K562 (cell line): ENCODE data around the gene ALS2. TPM values are rescaled to one million over a fixed set of nuclear protein-coding genes. Genes with fewer than 3 reads are reported as not detected.

Source experiments
- ATAC-seq: fragments of 200-7000 bp; cut with Tn5 transposase; 3 replicates; pipeline ENCODE4 v1.9.1; 2020; ENCODE audit warnings: moderate library complexity
- BruUV-seq: library from RNA; stranded (reverse); fragments of 400-500 nt; replicated peaks from 2 replicates; lab custom pipeline; 2021; lab: Mats Ljungman, UMichigan
- CTCF ChIA-PET: fragments of 300-600 bp; formaldehyde crosslinking; extraction: SDS; loops from one replicate; lab custom pipeline; 2021; ENCODE audit warnings: low intra/inter-chr PET ratio; lab: Yijun Ruan, JAX
- POLR2A ChIA-PET: fragments of 300-600, 350-650 bp; sonication (Branson Sonifier 250); formaldehyde crosslinking; extraction: SDS; loops from one replicate; lab custom pipeline; 2021; ENCODE audit warnings: antibody characterized with exemption, inconsistent platforms; lab: Yijun Ruan, JAX
- DNase-seq, 4 experiments: peaks; one replicate each; pipeline versions ENCODE4 v3.0.0 to v3.0.0-alpha.2; 2011 to 2018; ENCODE audit warnings: low spot score in 3 of 4, mixed read lengths in 3 of 4; ENCODE audit errors: extremely low read depth in 1 of 4
- FAIRE-seq: peaks from 2 replicates; lab custom pipeline; 2011; peaks lifted over from hg19 to GRCh38; lab: Jason Lieb, UNC
- H2AFZ ChIP-seq: 2 replicates; pipeline ENCODE4 v1.6.0; 2011; ENCODE audit warnings: low read depth, low read length, control low read depth, inconsistent platforms
- H3K27ac ChIP-seq: fragments of 200-600 bp; 3 replicates; pipeline ENCODE4 v1.8.0; 2011; ENCODE audit warnings: low read depth, mild to moderate bottlenecking, control low read depth, inconsistent platforms, low read length, moderate library complexity, mixed read lengths; ENCODE audit errors: extremely low read depth
- H3K27me3 ChIP-seq, 2 experiments: fragments of 300-600 bp in 1 of 2; 2 replicates in 1 of 2; 3 replicates in 1 of 2; pipeline versions ENCODE4 v1.6.0 to v1.8.0; 2011; ENCODE audit warnings: inconsistent platforms in 2 of 2, low read length in 2 of 2, mild to moderate bottlenecking in 1 of 2, mixed read lengths in 1 of 2, moderate library complexity in 1 of 2; ENCODE audit not compliant: control insufficient read depth in 2 of 2, insufficient read depth in 2 of 2
- H3K36me3 ChIP-seq: fragments of 300-600 bp; 3 replicates; pipeline ENCODE4 v1.8.0; 2011; ENCODE audit warnings: mild to moderate bottlenecking, low read length, inconsistent platforms; ENCODE audit not compliant: control insufficient read depth, insufficient read depth
- H3K4me1 ChIP-seq, 2 experiments: fragments of 200-600 bp in 1 of 2; replicated peaks in 1 of 2; 2 replicates in 1 of 2; 3 replicates in 1 of 2; pipeline versions ENCODE4 v1.5.1 to v1.8.0; 2011; ENCODE audit warnings: inconsistent platforms in 2 of 2, low read length in 2 of 2, mild to moderate bottlenecking in 1 of 2, mixed read lengths in 1 of 2, moderate library complexity in 1 of 2; ENCODE audit not compliant: control insufficient read depth in 2 of 2, insufficient read depth in 2 of 2
- H3K4me2 ChIP-seq: 2 replicates; pipeline ENCODE4 v1.6.1; 2011; ENCODE audit warnings: low read length, control low read depth, inconsistent platforms, mixed read lengths; ENCODE audit not compliant: insufficient read depth
- H3K4me3 ChIP-seq: fragments of 200-600 bp; sonication (generic), shearing (Covaris generic); 2 replicates; pipeline ENCODE4 v1.5.1; 2016; ENCODE audit warnings: control low read depth, inconsistent platforms
- H3K79me2 ChIP-seq: fragments of 200-600 bp; 3 replicates; pipeline ENCODE4 v1.8.0; 2011; ENCODE audit warnings: low read length, inconsistent platforms; ENCODE audit not compliant: control insufficient read depth, insufficient read depth
- H3K9ac ChIP-seq, 2 experiments: 2 replicates each; pipeline versions ENCODE4 v1.6.0 to v1.6.1; 2011; ENCODE audit warnings: low read depth in 2 of 2, low read length in 2 of 2, control low read depth in 1 of 2, inconsistent platforms in 1 of 2, mild to moderate bottlenecking in 1 of 2, mixed read lengths in 1 of 2; ENCODE audit not compliant: insufficient read depth in 1 of 2
- H3K9me1 ChIP-seq: one replicate; pipeline ENCODE4 v1.6.0; 2011; ENCODE audit warnings: inconsistent platforms, mild to moderate bottlenecking, low read length, moderate library complexity; ENCODE audit not compliant: control insufficient read depth, insufficient read depth
- H3K9me3 ChIP-seq: replicated peaks from 2 replicates; pipeline ENCODE4 v1.5.1; 2011; ENCODE audit warnings: low read depth, low read length, inconsistent platforms; ENCODE audit not compliant: control insufficient read depth, insufficient read depth
- H4K20me1 ChIP-seq: replicated peaks from 2 replicates; pipeline ENCODE4 v1.6.1; 2011; ENCODE audit warnings: low read length, inconsistent platforms, mixed read lengths; ENCODE audit not compliant: control insufficient read depth, insufficient read depth
- ARHGAP35 ChIP-seq: fragments of 450-650 bp; IDR thresholded peaks from 2 replicates; pipeline ENCODE4 v1.6.1; 2018; ENCODE audit not compliant: partially characterized antibody
- MIER1 ChIP-seq: fragments of 450-650 bp; IDR thresholded peaks from 2 replicates; pipeline ENCODE4 v1.6.1; 2016; ENCODE audit warnings: antibody characterized with exemption, mild to moderate bottlenecking, low read depth
- NCOR1 ChIP-seq: fragments of 450-650 bp; IDR thresholded peaks from 2 replicates; pipeline ENCODE4 v1.6.1; 2016; ENCODE audit warnings: mild to moderate bottlenecking, moderate library complexity
- POLR3G ChIP-seq: IDR thresholded peaks from 2 replicates; pipeline ENCODE4 v1.6.1; 2011; ENCODE audit not compliant: insufficient read length, insufficient replicate concordance; ENCODE audit errors: extremely low read depth
- RFX1 ChIP-seq: fragments of 450-650 bp; IDR thresholded peaks from 2 replicates; pipeline ENCODE4 v1.6.1; 2016; ENCODE audit warnings: mild to moderate bottlenecking, moderate library complexity
- SIRT6 ChIP-seq: IDR thresholded peaks from one replicate; pipeline ENCODE4 v1.6.1; 2012; ENCODE audit warnings: low read depth, mild to moderate bottlenecking, control low read depth, inconsistent platforms, low read length, moderate library complexity
- SLC30A9 ChIP-seq: fragments of 250-450 bp; sonication (Bioruptor Pico); IDR thresholded peaks from 2 replicates; pipeline ENCODE4 v1.8.0; 2022; ENCODE audit warnings: mild to moderate bottlenecking, moderate library complexity
- TFAM ChIP-seq: fragments of 250-450 bp; sonication (Bioruptor Pico); conservative IDR thresholded peaks from 2 replicates; pipeline ENCODE4 v1.5.0; 2021; ENCODE audit warnings: mild to moderate bottlenecking, moderate library complexity
- ZBTB17 ChIP-seq: fragments of 450-650 bp; formaldehyde crosslinking; IDR thresholded peaks from 2 replicates; pipeline ENCODE4 v1.4.0; 2020; ENCODE audit warnings: mild to moderate bottlenecking
- ZKSCAN3 ChIP-seq: fragments of 250-450 bp; sonication (Bioruptor Pico); IDR thresholded peaks from 2 replicates; pipeline ENCODE4 v1.4.0; 2020
- WGBS: fragments of 100-300 bp; shearing (Covaris generic); methylation state at CpG from one replicate; pipeline ENCODE4 v1.1.6; 2016; ENCODE audit warnings: low coverage, mixed read lengths; ENCODE audit not compliant: insufficient coverage; ENCODE audit errors: missing lambda C conversion rate; 5-methylcytosine and 5-hydroxymethylcytosine counted together
- in situ Hi-C: fragments of 300-500 bp; cut with MboI; formaldehyde crosslinking; loops from 4 replicates; pipeline ENCODE4 v1.15.0; 2018; ENCODE audit warnings: inconsistent platforms, mixed read lengths
- intact Hi-C: fragments of 100-400 bp; cut with micrococcal nuclease; formaldehyde crosslinking; loops from 2 replicates; pipeline ENCODE4 v1.14.2; 2022
- polyA plus RNA-seq, 8 experiments: library from polyadenylated mRNA; depleted of rRNA in 4 of 8; stranded (reverse) in 5 of 8; unstranded in 3 of 8; fragments of >200 nt; fragmentation: Nextera tagmentation in 2 of 8; fragmentation: Illumina TruSeq in 1 of 8; extraction: Ambion mirVana in 2 of 8; extraction: Trizol in 1 of 8; gene quantifications; 2 replicates each; pipeline versions ENCODE4 v1.2.1 to v1.2.3, GENCODE V29; 2011 to 2014; ENCODE audit warnings: inconsistent platforms in 1 of 8, missing spikeins in 1 of 8
- total RNA-seq, 7 experiments: library from RNA; depleted of rRNA in 6 of 7; stranded (reverse); fragments of >200 nt in 6 of 7; fragmentation: Illumina TruSeq in 2 of 7; extraction: Trizol in 2 of 7; gene quantifications; 2 replicates each; pipeline versions ENCODE4 v1.2.1 to v1.2.3, GENCODE V29; 2011 to 2021; ENCODE audit warnings: low replicate concordance in 1 of 7
- TF ChIP-seq, protein P1 (sequence below), 2 experiments: fragments of 450-650 bp in 1 of 2; sonication (generic) in 1 of 2; formaldehyde crosslinking in 1 of 2; IDR thresholded peaks in 1 of 2; conservative IDR thresholded peaks in 1 of 2; 2 replicates each; pipeline versions ENCODE4 v1.6.1 to v1.8.1; 2016 to 2023; ENCODE audit warnings: mild to moderate bottlenecking in 2 of 2, moderate library complexity in 2 of 2, inconsistent platforms in 1 of 2, missing genetic modification reagents in 1 of 2

Gene ALS2
- total and polyA plus RNA-seq, 9 of the 15 experiments (the other 6 are each of a cell fraction or from before 2014, with no cell fraction given): 5.2 to 17.7 (median 11.6) TPM

DNA sequence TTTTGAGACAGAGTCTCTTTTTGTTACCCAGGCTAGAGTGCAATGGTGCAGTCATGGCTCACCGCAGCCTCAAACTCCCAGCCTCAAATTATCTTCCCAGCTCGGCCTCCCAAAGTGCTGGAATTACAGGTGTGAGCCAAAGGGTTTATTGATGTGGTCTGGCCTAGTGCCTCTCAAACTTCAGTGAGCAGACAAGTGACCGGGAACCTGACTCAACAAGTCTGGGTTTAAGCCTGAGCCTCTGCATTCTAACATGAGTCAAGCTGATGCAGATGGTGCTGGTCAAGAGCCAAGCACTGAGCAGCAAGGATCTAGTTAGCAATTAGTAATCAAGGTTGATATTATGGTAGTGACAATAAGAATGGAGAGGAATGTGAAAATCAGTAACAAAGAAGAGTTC is 46.9 kb upstream of the ALS2 start:
- FAIRE-seq (no peak), ATAC-seq (no peak), DNase-seq (no peak)
- Histone ChIP-seq H3K9ac (no peak overlapping the region), H3K4me2 (no peak overlapping the region), H3K27me3 (no peaks in the 10 kb centered on the region; a peak in 1 of 5 replicates), H3K79me2 (no peaks in the 10 kb centered on the region), H4K20me1 (no peaks in the 10 kb centered on the region), H3K36me3 (no peaks in the 10 kb centered on the region), H3K9me1 (no peaks in the 10 kb centered on the region), H3K4me1 (no peaks in the 10 kb centered on the region), H3K9me3 (no peaks in the 10 kb centered on the region), H3K4me3 (no peak overlapping the region), H3K27ac (no peak overlapping the region), H2AFZ (no peak overlapping the region)
- BruUV-seq: no TSS peak
- intact Hi-C loops (no loop called here), in situ Hi-C loops (no loop called here)
- ChIA-PET CTCF (no interaction called here), POLR2A (no interaction called here)
- 0% methylated on average over 2 of the region's 3 CpGs for WGBS
- TF ChIP-seq RFX1 (no peak), ZBTB17 (CRISPR knock-in tag) (no peak), POLR3G (no peak), SLC30A9 (CRISPR knock-in tag) (no peak), ARHGAP35 (no peak), TFAM (CRISPR knock-in tag) (no peak), SIRT6 (no peak), MIER1 (no peak), NCOR1 (no peak), ZKSCAN3 (no peak)
- TF ChIP-seq, protein P1, sequence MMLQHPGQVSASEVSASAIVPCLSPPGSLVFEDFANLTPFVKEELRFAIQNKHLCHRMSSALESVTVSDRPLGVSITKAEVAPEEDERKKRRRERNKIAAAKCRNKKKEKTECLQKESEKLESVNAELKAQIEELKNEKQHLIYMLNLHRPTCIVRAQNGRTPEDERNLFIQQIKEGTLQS (IDR thresholded peaks at IDR 0.05): no peak
- TF ChIP-seq, protein P1 (CRISPR knock-in tag; conservative IDR thresholded peaks at IDR 0.05): no peak
